Uterus (tissue), 4 donors: ENCODE results near the gene COL1A1. TPM values are rescaled to one million over a fixed set of nuclear protein-coding genes. Genes with fewer than 3 reads are reported as not detected.
A peak's percentile ranks its signal among the peaks of the same experiment; 100 is the strongest.

ENCODE experiments used
- DNase-seq, 2 donors: peaks; one replicate each; pipeline ENCODE4 v3.0.0-alpha.2; 2019 to 2020
- H3K27ac ChIP-seq, 2 donors: fragments of 200-600 bp; sonication (generic); 1 replicate in 1 of 2; 2 replicates in 1 of 2; pipeline ENCODE4 v1.5.1; 2016 to 2018
- H3K27me3 ChIP-seq, 2 donors: fragments of 200-600 bp; sonication (generic); one replicate each; pipeline ENCODE4 v1.5.1; 2018 to 2019; ENCODE audit warnings: control low read depth in 1 of 2
- H3K36me3 ChIP-seq, 2 donors: fragments of 200-600 bp; sonication (generic); one replicate each; pipeline ENCODE4 v1.5.1; 2019; ENCODE audit warnings: control low read depth in 1 of 2
- H3K4me1 ChIP-seq, 2 donors: fragments of 200-600 bp; sonication (generic); one replicate each; pipeline ENCODE4 v1.5.1; 2018 to 2019; ENCODE audit warnings: control low read depth in 1 of 2
- H3K4me3 ChIP-seq, 2 donors: fragments of 200-600 bp; sonication (generic); 1 replicate in 1 of 2; 2 replicates in 1 of 2; pipeline ENCODE4 v1.5.1; 2018 to 2019; ENCODE audit warnings: mild to moderate bottlenecking in 1 of 2
- H3K9me3 ChIP-seq, 2 donors: fragments of 200-600 bp; sonication (generic); one replicate each; pipeline ENCODE4 v1.5.1; 2019; ENCODE audit warnings: control low read depth in 1 of 2
- POLR2A ChIP-seq, 2 donors: fragments of 450-650 bp; IDR thresholded peaks; one replicate each; pipeline ENCODE4 v1.6.1; 2016; ENCODE audit warnings: antibody characterized with exemption in 2 of 2, mild to moderate bottlenecking in 1 of 2, moderate library complexity in 1 of 2
- intact Hi-C: fragments of 100-400 bp; cut with DNase I; formaldehyde crosslinking; loops from one replicate; pipeline ENCODE4 v1.15.1; 2023; ENCODE audit warnings: low total_unique reads
- total RNA-seq, 4 donors: library from RNA; depleted of rRNA in 3 of 4; stranded (reverse); fragments of >200 nt in 3 of 4; gene quantifications; one replicate each; pipeline versions ENCODE4 v1.1.0 to v1.2.4, GENCODE V29; 2014 to 2023
- TF ChIP-seq, protein P1 (sequence below), 4 experiments: fragments of 200-600 bp in 2 of 4; fragments of 450-650 bp in 2 of 4; sonication (generic) in 2 of 4; IDR thresholded peaks; one replicate each; pipeline ENCODE4 v1.5.1; 2016 to 2019; ENCODE audit warnings: antibody characterized with exemption in 4 of 4, mild to moderate bottlenecking in 2 of 4, moderate library complexity in 1 of 4
- donor health status: DM: yes; HTN: yes; CAD: no.

The COL1A1 gene
- total RNA-seq, 4 donors from 2014 or later, result 59.4 to 4,880 (median 491) TPM

DNA sequence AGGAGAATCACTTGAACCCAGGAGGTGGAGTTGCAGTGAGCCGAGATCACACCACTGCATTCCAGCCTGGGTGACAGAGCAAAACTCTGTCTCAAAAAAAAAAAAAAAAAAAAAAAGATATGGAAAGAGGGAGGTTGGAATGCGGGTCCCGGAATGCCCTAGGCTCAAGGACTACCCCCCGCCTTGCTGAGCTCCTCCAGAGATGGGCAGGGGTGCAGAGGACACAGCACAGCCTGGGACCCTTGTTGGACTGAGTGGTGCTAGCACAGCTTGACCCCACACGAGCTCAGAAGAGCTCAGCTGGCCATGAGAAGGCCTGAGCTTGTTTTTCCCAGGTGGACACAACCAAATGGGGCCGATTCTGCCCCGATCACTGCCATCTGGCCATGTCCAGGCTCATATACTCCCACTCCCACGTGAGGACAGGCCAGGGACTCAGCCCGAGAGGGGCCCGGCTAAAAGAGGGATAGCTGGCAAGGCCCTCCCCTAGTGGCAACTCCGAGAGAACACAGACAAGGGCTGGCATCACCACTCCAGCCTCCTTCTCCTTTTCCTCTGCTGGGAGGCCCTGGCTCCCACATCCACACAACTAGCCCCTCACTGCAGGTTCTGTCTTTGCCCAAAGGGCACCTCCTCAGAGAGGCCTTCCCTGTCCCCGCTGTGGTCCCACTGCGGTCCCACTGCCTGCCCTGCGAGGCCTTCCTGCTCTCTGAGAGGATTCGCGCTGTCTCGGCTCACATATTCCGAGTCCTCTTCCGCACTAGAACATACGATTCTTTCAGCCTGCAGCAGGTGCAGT lies 24.7 kb downstream of the COL1A1 start:
- peak overlapping the region; percentile 82 to 88 for H3K27ac ChIP-seq
- TF ChIP-seq POLR2A (IDR thresholded peaks at IDR 0.05), result no peak
- TF ChIP-seq, protein P1, sequence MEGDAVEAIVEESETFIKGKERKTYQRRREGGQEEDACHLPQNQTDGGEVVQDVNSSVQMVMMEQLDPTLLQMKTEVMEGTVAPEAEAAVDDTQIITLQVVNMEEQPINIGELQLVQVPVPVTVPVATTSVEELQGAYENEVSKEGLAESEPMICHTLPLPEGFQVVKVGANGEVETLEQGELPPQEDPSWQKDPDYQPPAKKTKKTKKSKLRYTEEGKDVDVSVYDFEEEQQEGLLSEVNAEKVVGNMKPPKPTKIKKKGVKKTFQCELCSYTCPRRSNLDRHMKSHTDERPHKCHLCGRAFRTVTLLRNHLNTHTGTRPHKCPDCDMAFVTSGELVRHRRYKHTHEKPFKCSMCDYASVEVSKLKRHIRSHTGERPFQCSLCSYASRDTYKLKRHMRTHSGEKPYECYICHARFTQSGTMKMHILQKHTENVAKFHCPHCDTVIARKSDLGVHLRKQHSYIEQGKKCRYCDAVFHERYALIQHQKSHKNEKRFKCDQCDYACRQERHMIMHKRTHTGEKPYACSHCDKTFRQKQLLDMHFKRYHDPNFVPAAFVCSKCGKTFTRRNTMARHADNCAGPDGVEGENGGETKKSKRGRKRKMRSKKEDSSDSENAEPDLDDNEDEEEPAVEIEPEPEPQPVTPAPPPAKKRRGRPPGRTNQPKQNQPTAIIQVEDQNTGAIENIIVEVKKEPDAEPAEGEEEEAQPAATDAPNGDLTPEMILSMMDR (IDR thresholded peaks at IDR 0.05), result no peak
- intact Hi-C loops, result no loop called here
- no peaks in the 10 kb centered on the region for H3K36me3 ChIP-seq
- H3K4me1 ChIP-seq, result peaks cover 0 to 17% of the 10 kb centered on the region in 2 donors
- no peak for DNase-seq
- H3K27me3 ChIP-seq, result no peaks in the 10 kb centered on the region
- H3K4me3 ChIP-seq, result no peak overlapping the region
- H3K9me3 ChIP-seq, result no peaks in the 10 kb centered on the region

DNA sequence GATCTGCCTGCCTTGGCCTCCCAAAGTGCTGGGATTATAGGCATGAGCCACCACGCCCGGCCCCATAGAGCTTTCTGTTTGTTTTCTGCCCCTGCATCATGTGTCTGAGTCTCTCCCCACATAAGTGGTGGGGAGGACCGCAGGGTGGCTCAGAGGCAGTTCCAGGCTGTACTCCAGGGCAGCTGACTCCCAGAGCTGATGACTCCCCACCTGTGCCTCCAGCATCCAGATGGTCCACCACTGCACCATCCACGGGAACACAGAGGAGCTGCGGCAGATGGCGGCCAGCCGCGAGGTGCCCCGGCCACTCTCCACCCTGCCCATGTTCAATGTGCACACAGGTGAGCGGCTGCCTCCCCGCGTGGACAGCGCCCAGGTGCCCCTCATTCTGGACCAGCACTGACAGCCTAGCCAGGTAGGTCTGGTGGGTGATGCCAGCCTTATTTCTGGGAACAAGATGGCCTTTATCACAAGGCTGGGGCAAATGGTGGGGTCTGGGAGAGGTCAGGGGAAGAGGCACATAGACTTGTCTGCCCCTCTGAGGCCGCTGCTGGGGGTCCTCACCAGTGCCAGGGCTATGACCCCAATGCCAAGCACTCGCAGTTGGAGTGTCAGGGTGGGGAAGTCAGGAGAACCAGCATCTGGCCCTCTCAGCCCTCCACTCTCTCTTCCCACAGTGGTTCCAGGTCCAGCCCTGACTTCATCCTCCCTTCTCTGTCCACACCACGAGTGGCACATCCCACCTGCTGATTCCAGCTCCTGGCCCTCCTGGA lies 26.2 kb downstream of the COL1A1 start:
- DNase-seq, result no peak
- intact Hi-C loops, result no loop called here
- Histone ChIP-seq H3K27ac (peak overlapping the region in 1 of 2 donors; percentile 95), H3K4me1 (peaks cover 0 to 17% of the 10 kb centered on the region in 2 donors), H3K36me3 (no peaks in the 10 kb centered on the region), H3K9me3 (no peaks in the 10 kb centered on the region), H3K4me3 (no peak overlapping the region), H3K27me3 (no peaks in the 10 kb centered on the region)
- TF ChIP-seq, protein P1 (IDR thresholded peaks at IDR 0.05), result no peak
- TF ChIP-seq POLR2A (IDR thresholded peaks at IDR 0.05), result no peak

DNA sequence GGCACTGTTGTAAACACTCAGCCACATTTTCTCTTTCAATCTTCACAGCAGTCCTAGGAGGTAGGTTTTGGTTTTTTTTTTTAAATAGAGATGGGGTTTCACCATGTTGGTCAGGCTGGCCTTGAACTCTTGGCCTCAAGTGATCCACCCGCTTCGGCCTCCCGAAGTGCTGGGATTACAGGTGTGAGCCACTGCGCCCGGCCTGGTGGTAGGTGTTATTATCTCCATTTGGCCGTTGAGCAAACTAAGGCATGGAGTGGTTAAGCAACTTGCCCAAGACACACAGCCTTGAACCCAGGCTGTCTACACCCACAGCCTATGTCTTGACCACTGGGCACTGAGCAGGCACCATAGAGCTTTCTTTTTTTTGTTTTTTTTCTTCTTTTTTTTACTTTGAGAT lies 27.0 kb downstream of the COL1A1 start:
- intact Hi-C loops, result no loop called here
- Histone ChIP-seq H3K4me1 (peaks cover under 1 to 17% of the 10 kb centered on the region in 2 donors), H3K4me3 (no peak overlapping the region), H3K27me3 (no peaks in the 10 kb centered on the region), H3K36me3 (no peaks in the 10 kb centered on the region), H3K27ac (peak overlapping the region; percentile 88 to 95), H3K9me3 (no peaks in the 10 kb centered on the region)
- TF ChIP-seq, protein P1 (IDR thresholded peaks at IDR 0.05), result no peak
- DNase-seq, result no peak

DNA sequence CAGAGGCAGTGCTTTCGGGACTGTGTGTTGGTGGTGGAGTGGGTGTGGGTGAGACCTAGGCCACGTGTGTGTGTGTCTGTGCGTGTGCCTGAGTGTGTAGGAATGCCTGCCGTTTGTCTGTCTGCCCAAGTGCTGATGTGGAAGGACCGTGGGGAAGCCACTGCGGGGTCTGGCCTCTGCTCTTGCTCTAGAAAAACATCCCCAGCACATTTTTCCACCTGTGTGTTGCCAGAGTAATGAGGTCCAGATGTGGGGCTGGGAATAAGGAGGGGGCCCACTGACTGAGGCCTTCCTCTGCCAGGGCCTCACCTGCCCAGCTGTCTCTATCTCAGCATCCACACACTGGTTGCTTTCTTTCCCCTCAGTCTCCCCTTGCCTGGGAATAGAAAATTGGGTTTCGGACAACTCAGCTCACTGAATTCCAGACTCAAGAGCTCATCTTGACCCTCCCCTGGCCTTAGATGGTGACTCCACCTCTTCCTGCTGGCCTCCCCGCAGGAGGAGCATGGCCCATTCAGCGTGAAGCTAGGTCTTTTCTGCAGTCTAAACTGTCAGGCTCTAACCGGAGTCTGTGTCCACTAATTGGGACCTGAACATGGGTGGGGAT lies 28.0 kb downstream of the COL1A1 start:
- no peaks in the 10 kb centered on the region for H3K9me3 ChIP-seq
- peaks cover 3 to 17% of the 10 kb centered on the region in 2 donors for H3K4me1 ChIP-seq
- no peaks in the 10 kb centered on the region for H3K27me3 ChIP-seq
- no peaks in the 10 kb centered on the region for H3K36me3 ChIP-seq
- peak; percentile 74 to 81 for DNase-seq
- H3K27ac ChIP-seq, result peak overlapping the region; percentile 88 to 95
- no peak overlapping the region for H3K4me3 ChIP-seq
- intact Hi-C loops, result no loop called here
- TF ChIP-seq, protein P1 (IDR thresholded peaks at IDR 0.05), result no peak
- peak in 1 of 2 donors; percentile 33 for TF ChIP-seq POLR2A (IDR thresholded peaks at IDR 0.05)
